ENCODE data around the gene SNRPA1.

GRCh38 chr15:101325263-101326025, 30.4 kb upstream of the SNRPA1 start:
- TF ChIP-seq POLR2A (IDR thresholded peaks at IDR 0.05) (no peak), CTCF (IDR thresholded peaks at IDR 0.05) (no peak)

Data from testis (tissue), 2 donors.